Hematopoietic multipotent progenitor cell treated with erythropoietin and hydrocortisone succinate and interleukin-3 and kit ligand, for 8 days (in vitro differentiated cells): ENCODE data around the gene COBL.

Source experiments
- DNase-seq: peaks from one replicate; pipeline ENCODE4 v3.0.0-alpha.2; 2015

Gene COBL

DNA sequence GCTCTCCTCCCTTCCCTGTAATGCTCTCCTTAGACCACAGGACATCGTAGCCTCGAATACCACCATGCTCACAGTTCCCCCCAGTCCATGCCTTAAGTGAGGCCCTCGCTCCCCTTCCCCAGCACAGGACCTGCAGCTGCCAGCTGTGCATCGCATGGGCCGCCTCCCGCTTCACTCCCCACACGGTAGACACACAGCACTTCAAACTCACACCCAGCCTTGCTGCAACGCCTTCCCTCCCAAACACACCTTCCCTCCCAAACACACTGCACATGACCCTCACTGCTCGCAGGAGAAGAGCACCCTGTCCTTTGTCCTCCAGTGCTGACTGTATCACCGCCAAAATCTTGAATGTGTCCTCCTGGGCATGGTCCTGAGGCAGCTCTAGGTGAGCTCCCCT lies 42.6 kb downstream of the COBL start:
- no peak for DNase-seq

GRCh38 chr7:51273360-51273759 lies 43.2 kb downstream of the COBL start:
- DNase-seq = no peak

DNA sequence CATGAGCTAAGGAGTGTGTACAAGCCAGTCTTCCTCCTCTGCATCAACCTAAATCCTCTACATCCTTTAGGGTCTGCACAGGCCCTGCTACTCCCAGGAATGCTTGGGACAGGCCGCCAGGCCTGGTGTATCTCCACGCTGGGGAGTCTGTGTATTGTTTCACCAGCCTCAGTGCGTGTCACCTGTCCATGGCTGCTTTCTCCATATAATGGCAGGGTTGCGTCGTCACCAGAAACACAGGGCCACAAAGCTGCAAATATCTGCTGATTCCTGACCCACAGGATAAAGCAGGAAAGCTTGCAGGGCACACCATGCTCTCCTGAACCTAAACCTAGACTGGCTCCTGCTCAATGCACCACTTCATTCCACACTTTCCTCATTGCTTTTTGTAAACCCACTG lies 45.6 kb downstream of the COBL start:
- no peak for DNase-seq

GRCh38 chr7:51269911-51270310 lies 46.7 kb downstream of the COBL start:
- DNase-seq = no peak

- no peak for DNase-seq
Measured at GRCh38 chr7:51269321-51269720, 47.3 kb downstream of the COBL start.

- DNase-seq = no peak
Measured at GRCh38 chr7:51268859-51269258, 47.8 kb downstream of the COBL start.

GRCh38 chr7:51267169-51267568 lies 49.4 kb downstream of the COBL start:
- no peak for DNase-seq

DNA sequence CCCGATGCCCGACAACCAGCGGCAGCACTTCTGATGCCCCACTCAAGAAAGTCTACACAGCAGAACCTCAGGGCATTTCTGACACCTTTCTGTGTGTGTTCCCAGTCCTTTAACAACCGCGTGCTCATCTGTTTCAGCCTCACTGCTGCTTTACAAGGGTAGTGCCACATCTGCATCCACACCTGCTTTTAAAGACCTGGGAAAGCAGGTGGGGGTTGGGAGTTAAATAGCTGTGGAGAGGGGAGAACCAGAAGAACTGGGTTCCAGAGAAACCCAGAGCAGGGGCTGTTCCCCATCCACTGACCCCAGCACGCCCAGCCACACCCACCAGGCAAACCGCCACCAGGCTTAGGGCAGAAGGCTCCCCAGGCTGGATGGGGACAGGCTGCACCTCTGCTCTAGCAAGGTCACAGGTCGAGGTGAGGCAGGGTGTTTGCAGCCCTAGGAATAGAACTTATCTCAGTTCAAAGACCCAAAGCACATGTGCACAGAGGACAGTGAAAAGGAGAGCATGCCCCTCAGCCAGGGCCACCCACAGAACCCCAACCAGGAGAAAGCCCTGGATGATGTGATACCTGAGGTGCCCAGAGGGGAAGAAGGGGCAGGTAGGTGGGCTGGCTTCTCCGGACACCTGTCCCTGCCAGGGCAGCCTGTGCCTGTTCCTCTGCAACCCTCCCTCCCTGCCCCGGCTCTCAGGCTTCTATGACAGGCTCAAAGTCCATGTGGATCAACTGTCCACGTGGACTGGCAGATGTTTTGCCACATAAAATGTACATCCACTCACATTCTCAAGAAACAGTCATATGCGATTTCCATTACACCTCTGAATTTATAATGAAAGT lies 51.3 kb downstream of the COBL start:
- DNase-seq = no peak

DNA sequence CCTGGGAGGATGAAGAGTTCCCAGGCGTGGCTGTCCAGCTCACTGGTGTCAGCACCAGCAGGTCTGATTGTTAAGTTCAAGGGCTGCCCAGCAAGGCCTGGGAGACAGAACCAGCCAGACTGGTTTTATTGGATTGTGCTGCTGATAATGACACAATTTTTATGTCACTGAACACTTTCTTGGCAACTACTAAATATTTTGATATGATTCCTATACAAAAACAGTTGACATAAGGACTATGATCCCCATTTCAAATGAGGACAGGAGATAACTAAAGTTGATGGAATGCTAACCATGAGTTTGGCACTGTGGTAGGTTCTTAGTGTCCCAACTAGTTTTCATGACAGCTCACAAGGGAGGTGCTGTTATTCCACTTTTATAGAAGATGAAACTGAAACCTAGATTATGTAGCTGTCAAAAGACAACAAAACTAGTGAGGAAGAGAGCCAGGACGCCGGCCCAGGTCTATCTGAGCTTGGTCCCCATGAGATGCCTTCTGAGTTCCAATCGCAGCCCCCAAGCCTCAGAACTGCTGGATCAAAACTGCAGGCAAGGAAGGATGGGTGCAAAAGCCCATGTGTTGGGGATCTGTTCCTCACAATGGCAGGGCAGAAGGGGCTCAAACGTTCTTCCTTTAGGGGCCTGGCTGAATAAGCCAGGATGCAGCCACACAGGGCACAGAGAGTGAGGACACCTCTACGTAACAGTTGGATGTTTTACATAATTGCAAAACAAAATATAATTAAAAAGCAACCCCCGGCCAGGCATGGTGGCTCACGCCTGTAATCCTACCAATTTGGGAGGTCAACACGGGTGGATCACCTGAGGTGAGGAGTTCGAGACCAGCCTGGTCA lies 52.8 kb downstream of the COBL start:
- no peak for DNase-seq

- no peak for DNase-seq
Measured at GRCh38 chr7:51262796-51263531, 53.6 kb downstream of the COBL start.

DNA sequence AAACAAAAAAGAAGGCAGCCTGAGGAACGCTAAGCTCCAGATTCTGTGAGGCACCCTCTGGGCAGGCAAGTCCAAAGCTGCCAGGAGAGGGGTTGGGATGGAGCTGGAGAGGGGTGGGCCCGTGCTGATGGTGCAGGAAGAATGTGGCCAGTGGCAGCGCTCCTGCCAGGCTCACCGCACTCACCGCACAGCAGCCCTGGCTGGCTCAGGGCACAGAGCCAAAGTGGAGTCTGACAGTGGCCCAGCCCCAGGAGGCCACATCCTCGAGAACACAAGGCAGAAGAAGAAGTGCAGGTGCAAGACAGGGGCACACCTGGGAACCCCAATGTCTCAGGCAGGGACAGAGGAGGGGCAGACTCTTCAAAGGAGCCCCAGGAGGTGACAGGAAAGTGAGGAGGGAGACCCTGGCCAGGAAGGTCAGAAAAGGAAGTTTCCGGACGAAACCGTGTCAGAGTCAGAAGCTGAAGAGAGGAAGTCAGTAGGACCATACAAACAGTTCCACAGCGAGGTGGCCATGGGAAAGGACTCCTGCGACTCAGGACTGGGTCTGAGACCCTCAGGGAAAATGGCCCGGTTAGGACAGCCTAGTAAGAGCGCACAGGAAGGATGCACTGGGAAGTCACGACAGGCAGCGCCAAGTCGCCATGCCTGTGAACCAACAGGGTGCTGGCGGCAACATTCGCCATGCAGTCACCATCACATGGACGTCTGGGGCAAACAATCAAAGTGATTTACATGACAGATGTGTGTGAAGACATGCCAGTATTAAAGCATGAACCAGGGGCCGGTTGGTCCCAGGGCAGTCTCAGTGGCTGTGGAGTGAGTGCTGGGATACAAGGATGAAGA lies 54.4 kb downstream of the COBL start:
- no peak for DNase-seq

GRCh38 chr7:51261117-51261835 lies 55.3 kb downstream of the COBL start:
- DNase-seq = no peak

DNA sequence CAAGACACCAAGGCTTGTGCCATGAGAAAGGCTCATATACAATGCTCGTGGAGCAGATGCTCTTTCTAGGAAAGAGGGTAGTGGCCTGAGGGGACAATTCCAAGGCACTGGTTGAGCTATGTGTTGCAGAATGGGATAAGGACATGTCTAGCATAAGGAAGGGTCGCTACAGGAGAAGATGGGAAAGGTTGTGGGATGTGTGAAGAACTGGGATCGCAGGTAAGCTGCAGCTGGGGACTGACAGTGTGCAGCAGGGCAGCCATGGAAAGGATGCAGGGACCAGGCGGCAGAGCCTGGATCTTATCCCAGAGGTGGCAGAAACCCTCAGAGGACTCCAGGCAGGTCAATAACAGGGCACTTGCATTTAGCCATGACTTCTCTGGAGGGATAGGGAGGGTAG lies 56.1 kb downstream of the COBL start:
- DNase-seq = no peak

DNA sequence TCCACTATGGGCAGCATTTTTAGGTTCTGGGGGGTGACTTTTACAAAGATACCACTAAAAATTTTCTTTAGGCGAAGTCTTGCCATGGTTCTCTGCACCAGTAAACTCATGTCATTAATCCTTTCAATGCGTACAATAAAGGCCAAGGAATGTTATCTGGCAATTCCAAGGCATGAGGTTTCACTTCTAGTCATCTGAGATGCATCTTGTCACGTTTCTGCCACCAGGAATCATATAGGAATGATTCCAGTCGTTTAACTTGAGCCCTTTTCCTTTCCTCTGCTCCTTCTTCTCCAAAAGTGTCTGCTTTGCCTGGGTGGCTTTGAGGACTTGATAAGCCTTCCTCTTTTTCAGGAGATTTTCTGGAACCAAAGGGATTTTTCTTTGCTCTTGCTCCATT lies 56.8 kb downstream of the COBL start:
- no peak for DNase-seq

- no peak for DNase-seq
Measured at GRCh38 chr7:51256916-51257315, 59.7 kb downstream of the COBL start.

- no peak for DNase-seq
Measured at GRCh38 chr7:51256209-51256781, 60.3 kb downstream of the COBL start.

DNA sequence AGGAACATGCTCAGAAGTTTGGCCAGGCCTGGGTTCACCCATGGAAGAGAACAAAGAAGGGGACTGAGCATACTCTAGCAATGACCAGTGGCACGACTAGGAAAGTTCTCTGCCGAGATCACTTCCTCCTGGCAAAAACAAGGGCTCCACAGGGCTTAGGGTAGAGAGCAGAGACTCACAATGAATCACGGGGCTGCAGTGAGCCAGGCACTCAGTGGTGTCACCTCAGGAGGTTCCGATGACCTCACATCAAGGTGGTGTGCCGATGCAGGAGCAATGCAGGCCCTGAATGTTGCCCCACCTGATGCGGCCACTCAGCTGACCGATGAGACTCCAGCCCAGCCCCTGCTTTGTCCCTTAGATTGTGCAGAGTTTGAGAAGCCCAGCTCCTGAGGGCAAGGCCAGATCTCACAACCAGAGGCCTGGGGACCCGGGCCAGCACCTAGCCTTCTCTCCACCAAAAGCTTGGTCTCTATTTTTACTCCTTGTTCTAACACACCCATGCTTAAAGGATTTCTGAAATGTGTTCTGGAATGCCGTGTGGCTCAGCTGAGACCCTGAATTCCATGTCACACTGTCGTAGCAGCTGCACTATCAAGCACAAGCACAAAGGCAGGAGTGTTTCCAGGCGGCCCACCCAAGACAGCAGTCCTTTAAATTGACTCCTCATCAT lies 60.9 kb downstream of the COBL start:
- DNase-seq = no peak

- DNase-seq = no peak
Measured at GRCh38 chr7:51255036-51255435, 61.6 kb downstream of the COBL start.

- DNase-seq = no peak
Measured at GRCh38 chr7:51253157-51253556, 63.5 kb downstream of the COBL start.

DNA sequence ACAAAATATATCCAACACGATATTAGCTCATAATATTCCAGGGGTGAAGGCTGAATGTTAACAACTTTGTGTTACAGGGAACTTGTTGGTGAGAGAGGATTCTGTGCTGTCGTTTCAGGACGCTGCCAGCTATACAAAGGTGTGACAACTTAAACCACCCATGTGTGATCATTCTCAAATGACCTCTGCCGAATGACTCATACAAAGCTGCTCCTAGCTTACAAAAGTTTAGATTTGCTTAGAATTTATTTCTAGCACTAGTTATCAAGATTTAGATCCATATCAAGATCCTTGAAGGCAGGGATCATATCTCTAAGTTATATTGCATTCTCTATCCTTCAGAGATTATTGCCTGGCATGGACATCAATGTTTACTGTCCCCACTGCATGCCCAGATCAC lies 65.3 kb downstream of the COBL start:
- DNase-seq = no peak

DNA sequence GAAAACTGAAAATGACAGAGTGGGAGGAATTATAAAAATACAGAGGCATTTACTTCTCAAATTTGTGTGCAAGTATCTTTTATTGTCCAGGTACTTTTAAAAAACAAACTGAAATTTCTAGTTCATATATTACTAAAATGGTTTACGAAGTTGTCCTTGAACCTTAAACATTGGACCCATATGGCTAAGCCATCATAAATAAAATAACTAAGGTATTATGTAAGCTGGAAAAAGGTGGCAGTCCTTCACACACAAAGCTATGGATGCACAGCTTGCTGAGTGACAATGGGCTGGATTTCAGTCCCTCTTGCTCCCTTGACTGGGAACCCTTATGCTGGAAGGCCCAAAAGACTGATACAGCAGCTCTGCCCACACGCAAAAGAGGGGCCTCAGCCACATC lies 66.1 kb downstream of the COBL start:
- no peak for DNase-seq
